ENCODE results near the gene OR56A3. TPM values are rescaled to one million over a fixed set of nuclear protein-coding genes. Genes with fewer than 3 reads are reported as not detected.

OR56A3 gene
- total RNA-seq, 1 experiment from 2014 or later, result not detected

- CTCF ChIA-PET, result interaction anchor here (0.5 to 0.6 kb wide), 2 partner anchors 308 to 1852 kb away, joined by 4 to 5 read pairs; no protein-coding TSS in a partner anchor
- Histone ChIP-seq H3K27me3 (ENCODE audit: control insufficient read depth, insufficient read depth, low read length) (peaks cover 4% of the 10 kb centered on the region), H3K4me3 (ENCODE audit: low read depth in 2 of 2, low read length in 2 of 2) (no peak overlapping the region), H3K4me1 (ENCODE audit: control insufficient read depth, insufficient read depth, low read length) (no peaks in the 10 kb centered on the region), H3K9me3 (ENCODE audit: control insufficient read depth, insufficient read depth, low read depth, low read length) (no peaks in the 10 kb centered on the region), H3K36me3 (ENCODE audit: control insufficient read depth, insufficient read depth, low read length) (no peaks in the 10 kb centered on the region), H3K27ac (ENCODE audit: low read length) (no peak overlapping the region)
- POLR2A ChIA-PET, result no interaction called here
- TF ChIP-seq SIN3A (IDR thresholded peaks at IDR 0.05; ENCODE audit: borderline replicate concordance, insufficient read depth, low read depth, low read length) (no peak), CTCF (IDR thresholded peaks at IDR 0.05) (peak; percentile 79), TCF7L2 (IDR thresholded peaks at IDR 0.05; ENCODE audit: low read depth, low read length) (no peak)
- TF ChIP-seq, protein P1, sequence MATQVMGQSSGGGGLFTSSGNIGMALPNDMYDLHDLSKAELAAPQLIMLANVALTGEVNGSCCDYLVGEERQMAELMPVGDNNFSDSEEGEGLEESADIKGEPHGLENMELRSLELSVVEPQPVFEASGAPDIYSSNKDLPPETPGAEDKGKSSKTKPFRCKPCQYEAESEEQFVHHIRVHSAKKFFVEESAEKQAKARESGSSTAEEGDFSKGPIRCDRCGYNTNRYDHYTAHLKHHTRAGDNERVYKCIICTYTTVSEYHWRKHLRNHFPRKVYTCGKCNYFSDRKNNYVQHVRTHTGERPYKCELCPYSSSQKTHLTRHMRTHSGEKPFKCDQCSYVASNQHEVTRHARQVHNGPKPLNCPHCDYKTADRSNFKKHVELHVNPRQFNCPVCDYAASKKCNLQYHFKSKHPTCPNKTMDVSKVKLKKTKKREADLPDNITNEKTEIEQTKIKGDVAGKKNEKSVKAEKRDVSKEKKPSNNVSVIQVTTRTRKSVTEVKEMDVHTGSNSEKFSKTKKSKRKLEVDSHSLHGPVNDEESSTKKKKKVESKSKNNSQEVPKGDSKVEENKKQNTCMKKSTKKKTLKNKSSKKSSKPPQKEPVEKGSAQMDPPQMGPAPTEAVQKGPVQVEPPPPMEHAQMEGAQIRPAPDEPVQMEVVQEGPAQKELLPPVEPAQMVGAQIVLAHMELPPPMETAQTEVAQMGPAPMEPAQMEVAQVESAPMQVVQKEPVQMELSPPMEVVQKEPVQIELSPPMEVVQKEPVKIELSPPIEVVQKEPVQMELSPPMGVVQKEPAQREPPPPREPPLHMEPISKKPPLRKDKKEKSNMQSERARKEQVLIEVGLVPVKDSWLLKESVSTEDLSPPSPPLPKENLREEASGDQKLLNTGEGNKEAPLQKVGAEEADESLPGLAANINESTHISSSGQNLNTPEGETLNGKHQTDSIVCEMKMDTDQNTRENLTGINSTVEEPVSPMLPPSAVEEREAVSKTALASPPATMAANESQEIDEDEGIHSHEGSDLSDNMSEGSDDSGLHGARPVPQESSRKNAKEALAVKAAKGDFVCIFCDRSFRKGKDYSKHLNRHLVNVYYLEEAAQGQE (IDR thresholded peaks at IDR 0.05; ENCODE audit: insufficient read depth in 1 of 2, low read depth in 2 of 2, low read length in 1 of 2), result no peak
- in situ Hi-C loops (cut with HindIII; ENCODE audit: low pct_unique_long_range_greater_than_20kb, low sequenced_read_pairs) (no loop called here), intact Hi-C loops (cut with micrococcal nuclease; ENCODE audit: unreplicated experiment) (no loop called here)
- DNase-seq (ENCODE audit: low read depth, low spot score) (no peak), ATAC-seq (peak; percentile 84)
- BruUV-seq (replicated peaks), result no TSS peak
These were observed 50.7 kb downstream of the OR56A3 start for GRCh38 chr11:5992604-5993251.

DNA sequence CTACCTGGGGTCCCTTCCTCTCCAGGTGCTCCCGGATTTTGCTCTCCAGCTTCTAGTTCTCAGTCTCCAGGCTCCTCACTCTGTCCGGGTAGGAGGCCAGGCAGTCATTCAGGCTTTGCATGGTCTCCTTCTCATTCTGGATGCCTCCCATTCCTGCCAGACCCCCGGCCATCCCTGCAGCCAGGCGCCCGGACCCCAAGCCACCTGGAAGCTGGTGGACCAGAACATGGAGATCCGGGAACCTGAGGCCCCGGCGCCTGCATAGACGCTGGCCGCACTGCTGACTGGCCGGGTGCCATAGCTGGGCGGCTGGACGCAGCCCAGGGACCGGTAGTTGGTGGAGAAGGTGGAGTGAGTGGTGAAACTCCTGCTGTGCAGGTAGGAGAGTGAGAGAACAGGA is 52.7 kb downstream of the OR56A3 start:
- H3K9me3 ChIP-seq (ENCODE audit: control insufficient read depth, insufficient read depth, low read depth, low read length), result no peaks in the 10 kb centered on the region
- H3K4me3 ChIP-seq (ENCODE audit: low read depth in 2 of 2, low read length in 2 of 2), result no peak overlapping the region
- DNase-seq (ENCODE audit: low read depth, low spot score) (no peak), ATAC-seq (no peak)
- no TSS peak for BruUV-seq (replicated peaks)
- no peak overlapping the region for H3K27ac ChIP-seq (ENCODE audit: low read length)
- POLR2A ChIA-PET, result interaction anchor here (0.6 kb wide), 1 partner anchor 320 kb away, joined by 3 read pairs; no protein-coding TSS in a partner anchor
- TF ChIP-seq TCF7L2 (IDR thresholded peaks at IDR 0.05; ENCODE audit: low read depth, low read length) (no peak), CTCF (IDR thresholded peaks at IDR 0.05) (no peak), POLR2AphosphoS5 (IDR thresholded peaks at IDR 0.05; ENCODE audit: low read depth, low read length) (no peak)
- H3K36me3 ChIP-seq (ENCODE audit: control insufficient read depth, insufficient read depth, low read length), result no peaks in the 10 kb centered on the region
- peaks cover 6% of the 10 kb centered on the region; the same call in 1 of the 2 replicates for H3K27me3 ChIP-seq (ENCODE audit: control insufficient read depth, insufficient read depth, low read length)
- in situ Hi-C loops (cut with HindIII; ENCODE audit: low pct_unique_long_range_greater_than_20kb, low sequenced_read_pairs) (no loop called here), intact Hi-C loops (cut with micrococcal nuclease; ENCODE audit: unreplicated experiment) (no loop called here)
- CTCF ChIA-PET, result no interaction called here
- H3K4me1 ChIP-seq (ENCODE audit: control insufficient read depth, insufficient read depth, low read length), result no peaks in the 10 kb centered on the region

Other genes starting within 250 kb of the OR56A3 start
- gene OR56B1, start 205.8 kb upstream of the OR56A3 start, total RNA-seq (2021; ENCODE audit: unreplicated experiment), result not detected
- not detected for gene OR52N4, start 188.0 kb upstream of the OR56A3 start, total RNA-seq (2021; ENCODE audit: unreplicated experiment)
- gene OR52N5, start 158.9 kb upstream of the OR56A3 start, total RNA-seq (2021; ENCODE audit: unreplicated experiment), result not detected
- gene OR52N1, start 151.0 kb upstream of the OR56A3 start, total RNA-seq (2021; ENCODE audit: unreplicated experiment), result not detected
- not detected for gene OR52N2, start 133.3 kb upstream of the OR56A3 start, total RNA-seq (2021; ENCODE audit: unreplicated experiment)
- gene OR52E6, start 100.4 kb upstream of the OR56A3 start, total RNA-seq (2021; ENCODE audit: unreplicated experiment), result not detected
- gene OR52E8, start 84.6 kb upstream of the OR56A3 start, total RNA-seq (2021; ENCODE audit: unreplicated experiment), result not detected
- not detected for gene OR52E4, start 61.6 kb upstream of the OR56A3 start, total RNA-seq (2021; ENCODE audit: unreplicated experiment)
- gene OR52E5, start 49.0 kb upstream of the OR56A3 start, total RNA-seq (2021; ENCODE audit: unreplicated experiment), result not detected
- not detected for gene OR56A5, start 26.2 kb downstream of the OR56A3 start, total RNA-seq (2021; ENCODE audit: unreplicated experiment)
- gene OR52L1, start 44.7 kb downstream of the OR56A3 start, total RNA-seq (2021; ENCODE audit: unreplicated experiment), result not detected
- gene OR56A4, start 64.7 kb downstream of the OR56A3 start, total RNA-seq (2021; ENCODE audit: unreplicated experiment), result not detected
- gene OR56A1, start 88.5 kb downstream of the OR56A3 start, total RNA-seq (2021; ENCODE audit: unreplicated experiment), result not detected
- not detected for gene OR56B4, start 165.4 kb downstream of the OR56A3 start, total RNA-seq (2021; ENCODE audit: unreplicated experiment)
- not detected for gene OR52B2, start 228.1 kb downstream of the OR56A3 start, total RNA-seq (2021; ENCODE audit: unreplicated experiment)

Measured in Panc1 (cell line).